Fibroblast of villous mesenchyme (primary cell): ENCODE measurements around the gene LRTM2. TPM values are rescaled to one million over a fixed set of nuclear protein-coding genes. Genes with fewer than 3 reads are reported as not detected.

ENCODE experiments used
- DNase-seq: peaks from one replicate; pipeline ENCODE4 v3.0.0-alpha.2; 2010; ENCODE audit warnings: low read depth
- H3K4me3 ChIP-seq: 2 replicates; pipeline ENCODE4 v1.5.1; 2011; ENCODE audit warnings: low read depth, mild to moderate bottlenecking, low read length
- total RNA-seq: library from RNA; depleted of rRNA; stranded (reverse); fragments of >200 nt; gene quantifications from 2 replicates; pipeline ENCODE4 v1.2.3, GENCODE V29; 2012
- TF ChIP-seq, protein P1 (sequence below): IDR thresholded peaks from 2 replicates; pipeline ENCODE4 v1.5.1; 2012; ENCODE audit warnings: low read depth, mild to moderate bottlenecking, low read length; ENCODE audit not compliant: insufficient read depth

LRTM2 gene
- total RNA-seq, 1 donor: not detected

GRCh38 chr12:1808036-1808797 lies 12.1 kb upstream of the LRTM2 start:
- TF ChIP-seq, protein P1, sequence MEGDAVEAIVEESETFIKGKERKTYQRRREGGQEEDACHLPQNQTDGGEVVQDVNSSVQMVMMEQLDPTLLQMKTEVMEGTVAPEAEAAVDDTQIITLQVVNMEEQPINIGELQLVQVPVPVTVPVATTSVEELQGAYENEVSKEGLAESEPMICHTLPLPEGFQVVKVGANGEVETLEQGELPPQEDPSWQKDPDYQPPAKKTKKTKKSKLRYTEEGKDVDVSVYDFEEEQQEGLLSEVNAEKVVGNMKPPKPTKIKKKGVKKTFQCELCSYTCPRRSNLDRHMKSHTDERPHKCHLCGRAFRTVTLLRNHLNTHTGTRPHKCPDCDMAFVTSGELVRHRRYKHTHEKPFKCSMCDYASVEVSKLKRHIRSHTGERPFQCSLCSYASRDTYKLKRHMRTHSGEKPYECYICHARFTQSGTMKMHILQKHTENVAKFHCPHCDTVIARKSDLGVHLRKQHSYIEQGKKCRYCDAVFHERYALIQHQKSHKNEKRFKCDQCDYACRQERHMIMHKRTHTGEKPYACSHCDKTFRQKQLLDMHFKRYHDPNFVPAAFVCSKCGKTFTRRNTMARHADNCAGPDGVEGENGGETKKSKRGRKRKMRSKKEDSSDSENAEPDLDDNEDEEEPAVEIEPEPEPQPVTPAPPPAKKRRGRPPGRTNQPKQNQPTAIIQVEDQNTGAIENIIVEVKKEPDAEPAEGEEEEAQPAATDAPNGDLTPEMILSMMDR: no peak
- no peak overlapping the region for H3K4me3 ChIP-seq

DNA sequence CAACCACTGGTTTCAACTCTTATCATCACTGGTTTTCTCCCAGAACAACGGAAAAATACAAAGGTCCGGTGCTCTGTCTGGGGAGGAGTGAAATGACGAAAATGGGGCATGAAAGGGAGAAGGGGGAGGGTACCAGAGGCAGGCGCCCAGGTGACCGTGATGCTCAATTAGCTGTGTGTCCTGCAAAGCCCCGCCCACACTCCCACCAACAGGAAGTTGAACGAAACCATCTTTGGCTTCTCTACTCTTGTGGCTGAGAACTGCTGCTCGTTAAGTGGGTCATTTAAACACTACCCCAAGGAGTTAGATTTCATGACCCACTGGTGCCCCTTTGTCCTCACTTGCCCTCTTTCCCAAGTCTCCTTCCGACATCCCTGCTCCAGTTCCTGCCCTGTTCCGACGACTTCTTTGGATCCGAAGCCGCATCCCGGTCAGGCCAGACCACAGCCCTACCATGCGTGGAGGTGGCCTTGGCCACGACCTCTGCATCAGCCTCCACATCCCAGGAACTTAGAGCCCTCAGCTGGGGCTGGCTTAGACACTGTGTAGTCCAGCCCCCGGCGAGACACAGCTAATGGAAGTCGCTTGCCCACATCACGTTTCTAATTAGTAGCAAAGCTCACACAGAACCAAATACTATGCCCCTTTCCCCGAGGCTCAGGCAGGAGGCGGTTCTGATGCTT lies 11.4 kb upstream of the LRTM2 start:
- no peak for DNase-seq
- TF ChIP-seq, protein P1: no peak
- H3K4me3 ChIP-seq: no peak overlapping the region

More at GRCh38 chr12:1808036-1808797, 12.1 kb upstream of the LRTM2 start:
- no peak for DNase-seq

- H3K4me3 ChIP-seq: no peak overlapping the region
- TF ChIP-seq, protein P1: no peak
- no peak for DNase-seq
Measured at GRCh38 chr12:1809591-1810190, 10.7 kb upstream of the LRTM2 start.

DNA sequence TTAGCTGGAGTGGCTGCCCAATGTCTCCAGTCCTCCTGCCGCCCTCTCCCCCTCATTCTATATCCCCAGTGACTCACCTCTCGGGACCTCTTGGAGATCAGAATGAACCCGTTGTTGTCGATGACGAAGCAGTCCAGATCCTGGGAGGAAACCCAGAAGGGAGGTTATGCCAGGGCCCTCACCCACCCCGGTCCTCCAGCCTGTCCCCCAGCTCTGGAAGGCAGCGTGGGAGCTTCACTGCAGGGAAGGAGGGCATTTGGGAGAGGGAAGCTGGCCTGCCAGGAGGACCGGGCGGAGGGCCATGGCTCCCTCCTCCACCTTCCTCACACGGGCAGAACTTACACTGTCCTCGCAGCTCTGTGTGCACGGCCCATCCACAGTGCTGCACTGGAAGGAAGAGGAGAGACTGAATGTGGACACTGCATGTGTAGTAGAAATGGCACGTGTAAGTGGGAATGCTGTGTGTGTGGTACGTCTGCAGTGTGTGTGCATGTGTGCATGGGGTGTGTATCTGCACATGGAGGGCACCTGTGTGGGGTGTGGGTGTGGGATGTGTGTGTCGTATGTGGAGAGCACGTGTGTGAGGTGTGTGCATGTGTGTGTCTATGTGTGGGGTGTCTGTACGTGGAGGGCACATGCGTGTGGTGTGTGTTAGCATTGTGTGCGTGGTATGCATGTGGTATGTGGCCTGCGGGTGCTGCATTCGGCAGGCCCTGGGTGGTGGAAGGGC lies 10.0 kb upstream of the LRTM2 start:
- no peak overlapping the region for H3K4me3 ChIP-seq
- DNase-seq: peak; percentile 31
- TF ChIP-seq, protein P1: no peak

DNA sequence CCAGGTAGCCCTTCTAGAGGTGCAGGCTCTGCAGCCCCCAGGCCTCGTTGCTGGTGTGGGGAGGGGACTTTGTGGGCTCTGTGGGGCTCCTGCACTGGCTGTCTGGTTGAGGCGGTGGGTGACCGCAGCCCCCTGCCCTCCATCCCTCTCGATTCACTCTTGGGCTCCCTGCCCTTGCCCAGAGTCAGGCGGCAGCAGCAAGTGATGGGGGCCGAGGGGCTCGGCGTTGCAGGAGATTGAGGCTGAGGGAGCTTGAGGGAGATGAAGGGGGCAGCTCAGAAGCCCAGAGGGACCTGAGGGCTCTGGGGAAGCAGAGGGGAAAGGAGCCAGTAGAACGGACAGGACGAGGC lies 9.5 kb upstream of the LRTM2 start:
- H3K4me3 ChIP-seq: no peak overlapping the region
- TF ChIP-seq, protein P1: no peak
- DNase-seq: no peak

GRCh38 chr12:1811281-1811947 lies 9.0 kb upstream of the LRTM2 start:
- H3K4me3 ChIP-seq: no peak overlapping the region
- TF ChIP-seq, protein P1: no peak
- DNase-seq: peak; percentile 44
